GM19238 (cell line): ENCODE results near the gene SLX9.
"Not testable (repeated sequence)": the region's sequence is repeated elsewhere in the genome, so short reads cannot be mapped to it uniquely, and the experiment has no call there.

ENCODE experiments used
- DNase-seq: peaks from one replicate; pipeline ENCODE4 v3.0.0; 2011; ENCODE audit warnings: low spot score; ENCODE audit not compliant: insufficient read length

SLX9 gene

GRCh38 chr21:44975720-44976555 is 36.1 kb downstream of the SLX9 start:
- DNase-seq: no peak

- not testable (repeated sequence) for DNase-seq
These were observed 36.9 kb downstream of the SLX9 start for GRCh38 chr21:44976556-44977393.

- no peak for DNase-seq
These were observed 37.9 kb downstream of the SLX9 start for GRCh38 chr21:44977616-44978340.

- DNase-seq: no peak
These were observed 40.1 kb downstream of the SLX9 start for GRCh38 chr21:44979687-44980561.

GRCh38 chr21:44980562-44981489 is 41.0 kb downstream of the SLX9 start:
- DNase-seq: no peak

- no peak for DNase-seq
These were observed 42.9 kb downstream of the SLX9 start for GRCh38 chr21:44982558-44983250.

GRCh38 chr21:44983421-44984206 is 43.8 kb downstream of the SLX9 start:
- no peak for DNase-seq

GRCh38 chr21:44984428-44984791 is 44.6 kb downstream of the SLX9 start:
- DNase-seq: no peak

GRCh38 chr21:44984792-44985440 is 45.1 kb downstream of the SLX9 start:
- no peak for DNase-seq

- no peak for DNase-seq
These were observed 45.9 kb downstream of the SLX9 start for GRCh38 chr21:44985441-44986401.

GRCh38 chr21:44986471-44987291 is 46.9 kb downstream of the SLX9 start:
- DNase-seq: no peak

- DNase-seq: no peak
These were observed 47.6 kb downstream of the SLX9 start for GRCh38 chr21:44987301-44987885.

- no peak for DNase-seq
These were observed 48.2 kb downstream of the SLX9 start for GRCh38 chr21:44987886-44988606.

GRCh38 chr21:44988607-44989536 is 49.0 kb downstream of the SLX9 start:
- no peak for DNase-seq
